Bronchial epithelial cell (primary cell): ENCODE measurements around the gene ABTB2. TPM values are rescaled to one million over a fixed set of nuclear protein-coding genes. Genes with fewer than 3 reads are reported as not detected.

Experiments
- DNase-seq: peaks from one replicate; pipeline ENCODE4 v3.0.0-alpha.2; 2010; ENCODE audit warnings: low read depth
- FAIRE-seq: peaks from 2 replicates; lab custom pipeline; 2011; peaks lifted over from hg19 to GRCh38; lab: Jason Lieb, UNC
- H3K27me3 ChIP-seq: 2 replicates; pipeline ENCODE4 v1.5.1; 2011; ENCODE audit warnings: low read length; ENCODE audit not compliant: control insufficient read depth, insufficient read depth
- H3K36me3 ChIP-seq: 2 replicates; pipeline ENCODE4 v1.5.1; 2011; ENCODE audit warnings: low read length; ENCODE audit not compliant: control insufficient read depth, insufficient read depth
- H3K4me3 ChIP-seq: 2 replicates; pipeline ENCODE4 v1.5.1; 2011; ENCODE audit warnings: mild to moderate bottlenecking, low read depth, low read length, control low read depth
- total RNA-seq: library from RNA; depleted of rRNA; stranded (reverse); fragments of >200 nt; gene quantifications from 2 replicates; pipeline ENCODE4 v1.2.1, GENCODE V29; 2014
- TF ChIP-seq, protein P1 (sequence below): IDR thresholded peaks from 2 replicates; pipeline ENCODE4 v1.5.1; 2011; ENCODE audit warnings: mild to moderate bottlenecking, moderate library complexity, low read length, control low read depth, inconsistent platforms; ENCODE audit not compliant: insufficient read depth, severe bottlenecking

ABTB2 gene
- total RNA-seq, 1 donor from 2014 or later = 0.53 TPM

GRCh38 chr11:34154059-34154875, 203.5 kb downstream of the ABTB2 start:
- TF ChIP-seq, protein P1, sequence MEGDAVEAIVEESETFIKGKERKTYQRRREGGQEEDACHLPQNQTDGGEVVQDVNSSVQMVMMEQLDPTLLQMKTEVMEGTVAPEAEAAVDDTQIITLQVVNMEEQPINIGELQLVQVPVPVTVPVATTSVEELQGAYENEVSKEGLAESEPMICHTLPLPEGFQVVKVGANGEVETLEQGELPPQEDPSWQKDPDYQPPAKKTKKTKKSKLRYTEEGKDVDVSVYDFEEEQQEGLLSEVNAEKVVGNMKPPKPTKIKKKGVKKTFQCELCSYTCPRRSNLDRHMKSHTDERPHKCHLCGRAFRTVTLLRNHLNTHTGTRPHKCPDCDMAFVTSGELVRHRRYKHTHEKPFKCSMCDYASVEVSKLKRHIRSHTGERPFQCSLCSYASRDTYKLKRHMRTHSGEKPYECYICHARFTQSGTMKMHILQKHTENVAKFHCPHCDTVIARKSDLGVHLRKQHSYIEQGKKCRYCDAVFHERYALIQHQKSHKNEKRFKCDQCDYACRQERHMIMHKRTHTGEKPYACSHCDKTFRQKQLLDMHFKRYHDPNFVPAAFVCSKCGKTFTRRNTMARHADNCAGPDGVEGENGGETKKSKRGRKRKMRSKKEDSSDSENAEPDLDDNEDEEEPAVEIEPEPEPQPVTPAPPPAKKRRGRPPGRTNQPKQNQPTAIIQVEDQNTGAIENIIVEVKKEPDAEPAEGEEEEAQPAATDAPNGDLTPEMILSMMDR = no peak
- no peak for DNase-seq
- H3K27me3 ChIP-seq = no peaks in the 10 kb centered on the region
- FAIRE-seq = no peak
- no peak overlapping the region for H3K4me3 ChIP-seq
- H3K36me3 ChIP-seq = peaks cover 7% of the 10 kb centered on the region

DNA sequence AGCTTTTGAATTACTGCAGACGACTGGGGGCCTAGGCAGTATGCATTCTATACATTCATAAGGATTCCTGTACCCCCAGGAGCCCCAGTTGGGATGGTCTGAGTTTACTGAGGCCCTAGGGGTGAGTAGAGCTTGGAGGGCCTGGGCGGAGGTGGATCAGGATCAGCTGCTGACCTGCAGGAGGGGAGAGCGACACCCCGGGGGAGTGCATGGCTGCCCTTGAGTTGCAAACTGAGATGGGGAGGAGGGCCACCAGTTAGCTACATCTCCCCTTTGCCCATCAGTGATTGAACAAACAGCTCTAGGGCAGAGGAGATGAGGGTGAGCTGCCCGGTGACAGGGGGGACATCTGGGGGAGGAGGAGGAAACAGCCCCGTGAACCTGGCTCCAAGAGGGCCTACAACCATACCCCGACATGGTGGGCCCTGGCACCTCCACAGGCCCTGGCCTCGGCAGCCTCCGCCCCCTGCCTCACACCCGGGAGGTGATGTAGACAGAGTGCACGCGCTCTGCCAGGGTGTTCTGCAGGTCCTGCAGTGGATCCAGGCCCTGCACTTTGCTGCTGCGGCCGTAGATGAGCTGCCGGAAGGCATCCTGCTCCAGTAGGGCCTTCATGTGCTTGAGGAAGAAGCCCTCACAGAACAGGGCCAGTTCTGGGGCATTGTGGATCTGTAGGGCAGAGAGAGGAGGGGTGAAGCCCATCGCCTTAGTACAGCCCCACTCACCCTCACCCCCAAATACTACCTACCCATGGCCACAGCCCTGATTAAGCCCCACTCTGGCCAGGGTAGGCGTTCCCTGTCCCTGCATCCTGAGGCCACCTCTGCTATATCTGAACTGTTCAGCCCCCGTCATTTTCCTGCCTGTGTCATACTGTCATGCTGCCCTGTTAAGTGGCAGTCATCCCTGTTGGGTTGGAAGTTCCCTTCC, 205.6 kb downstream of the ABTB2 start:
- Histone ChIP-seq H3K27me3 (no peaks in the 10 kb centered on the region), H3K4me3 (no peak overlapping the region), H3K36me3 (peaks cover 10% of the 10 kb centered on the region)
- FAIRE-seq (no peak), DNase-seq (no peak)
- TF ChIP-seq, protein P1 = no peak

DNA sequence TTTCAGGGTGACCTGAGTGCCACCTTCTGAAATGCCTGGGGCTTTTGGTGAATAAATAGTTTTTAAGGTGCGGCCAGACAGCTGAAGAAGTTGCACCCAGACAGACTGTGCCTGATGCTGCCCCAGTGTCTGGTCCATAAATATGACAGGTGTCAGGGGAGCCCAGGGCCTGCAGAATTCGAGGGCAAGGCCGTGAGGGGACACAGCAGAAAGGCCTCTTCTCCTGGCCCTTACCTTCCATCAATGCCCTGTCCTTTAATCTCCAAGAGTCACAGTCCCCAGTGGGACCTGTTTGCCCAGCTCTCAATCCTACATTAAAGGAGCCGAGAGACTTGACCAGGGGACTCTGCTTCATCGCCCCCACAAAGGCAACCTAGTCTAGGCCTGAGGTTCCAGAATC, 206.6 kb downstream of the ABTB2 start:
- Histone ChIP-seq H3K4me3 (no peak overlapping the region), H3K27me3 (no peaks in the 10 kb centered on the region), H3K36me3 (peaks cover 16% of the 10 kb centered on the region)
- DNase-seq (no peak), FAIRE-seq (no peak)
- TF ChIP-seq, protein P1 = no peak

DNA sequence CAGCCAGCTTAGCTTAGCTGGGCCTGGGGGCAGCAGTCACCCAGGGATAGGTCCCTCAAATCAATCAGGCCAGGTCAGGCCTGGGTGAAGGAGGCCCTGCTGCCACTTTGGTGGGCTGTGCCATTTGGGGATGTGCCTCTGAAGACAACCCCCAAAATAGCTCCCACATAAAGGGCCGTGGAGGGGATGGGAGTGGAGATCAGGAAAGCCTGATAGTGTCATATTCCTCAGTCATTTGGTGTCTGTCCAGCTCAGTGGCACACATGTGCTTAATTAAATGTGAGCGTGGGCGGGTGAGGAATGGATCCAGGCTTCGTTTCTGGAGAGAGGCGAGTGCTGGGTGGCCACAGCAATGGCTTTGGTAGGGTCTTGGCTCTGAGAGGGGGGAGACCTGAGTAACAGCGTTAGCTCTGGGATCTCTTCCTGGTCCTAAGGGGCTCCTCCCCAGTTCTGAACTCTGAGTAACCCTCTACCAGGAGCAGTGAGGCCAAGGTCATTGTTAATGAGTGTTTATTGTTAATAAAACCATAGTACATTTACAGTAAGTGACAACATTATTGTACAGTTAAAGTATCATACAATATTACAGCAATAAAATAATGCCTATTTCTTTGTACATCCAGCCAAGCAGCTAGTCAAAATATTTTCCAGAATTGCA, 207.2 kb downstream of the ABTB2 start:
- no peak for FAIRE-seq
- H3K4me3 ChIP-seq = no peak overlapping the region
- peaks cover 20% of the 10 kb centered on the region for H3K36me3 ChIP-seq
- DNase-seq = no peak
- H3K27me3 ChIP-seq = no peaks in the 10 kb centered on the region
- TF ChIP-seq, protein P1 = no peak

DNA sequence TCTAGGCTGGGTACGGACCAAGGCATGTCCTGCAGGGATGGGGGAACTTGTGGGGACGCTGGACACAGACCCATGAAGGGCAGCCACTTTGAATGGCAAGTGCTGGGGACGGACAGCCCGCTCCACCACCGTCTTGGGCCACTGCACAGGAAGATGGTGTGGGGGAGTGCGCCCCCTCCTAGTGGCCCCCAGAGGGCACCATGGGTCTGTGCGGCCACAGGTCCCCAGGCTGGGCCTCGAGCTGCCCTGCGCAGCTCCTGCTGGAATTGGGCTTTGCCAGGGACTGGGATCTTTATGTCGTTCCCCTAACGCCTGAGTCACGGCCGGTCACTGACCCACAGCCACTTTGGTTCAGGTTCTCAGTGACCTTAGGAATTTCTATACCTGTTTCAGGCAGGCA, 208.0 kb downstream of the ABTB2 start:
- H3K36me3 ChIP-seq = peaks cover 23% of the 10 kb centered on the region
- H3K4me3 ChIP-seq = no peak overlapping the region
- DNase-seq = no peak
- H3K27me3 ChIP-seq = no peaks in the 10 kb centered on the region
- TF ChIP-seq, protein P1 = peak; percentile 34
- FAIRE-seq = no peak
